GM12878 (cell line): ENCODE results near the gene APOO. TPM values are rescaled to one million over a fixed set of nuclear protein-coding genes. Genes with fewer than 3 reads are reported as not detected.

Source experiments
- ATAC-seq: fragments of 200-7000 bp; cut with Tn5 transposase; 3 replicates; pipeline ENCODE4 v1.9.1; 2020; ENCODE audit warnings: mild to moderate bottlenecking, moderate library complexity
- BruUV-seq: library from RNA; stranded (reverse); fragments of 400-500 nt; replicated peaks from 2 replicates; lab custom pipeline; 2021; lab: Mats Ljungman, UMichigan
- CTCF ChIA-PET: fragments of 300-600 bp; sonication (Branson Sonifier 250); formaldehyde crosslinking; extraction: SDS; loops from one replicate; lab custom pipeline; 2021; ENCODE audit warnings: inconsistent platforms; lab: Yijun Ruan, JAX
- POLR2A ChIA-PET: fragments of 350-600 bp; formaldehyde crosslinking; extraction: SDS; loops from one replicate; lab custom pipeline; 2021; ENCODE audit warnings: inconsistent platforms; lab: Charles Lee
- RAD21 ChIA-PET: fragments of 300-600 bp; sonication (Branson Sonifier 250); formaldehyde crosslinking; loops from one replicate; lab custom pipeline; 2023; ENCODE audit warnings: antibody characterized with exemption; ENCODE audit not compliant: unreplicated experiment; lab: Charles Lee
- SMC1A ChIA-PET: fragments of 300-600 bp; sonication (Branson Sonifier 250); formaldehyde crosslinking; loops from one replicate; lab custom pipeline; 2023; ENCODE audit not compliant: unreplicated experiment, uncharacterized antibody; lab: Charles Lee
- DNase-seq: peaks from one replicate; pipeline ENCODE4 v3.0.0-alpha.2; 2011; ENCODE audit warnings: low read depth, low spot score
- FAIRE-seq: peaks from 3 replicates; lab custom pipeline; 2011; peaks lifted over from hg19 to GRCh38; lab: Jason Lieb, UNC
- H2AFZ ChIP-seq: 2 replicates; pipeline ENCODE4 v1.6.0; 2011; ENCODE audit warnings: low read depth, low read length, control low read depth; ENCODE audit not compliant: control insufficient read depth
- H3K27ac ChIP-seq: 2 replicates; pipeline ENCODE4 v1.5.1; 2011; ENCODE audit warnings: control low read depth; ENCODE audit not compliant: control insufficient read depth, insufficient read depth
- H3K27me3 ChIP-seq, 2 experiments: replicated peaks in 1 of 2; 2 replicates each; pipeline versions ENCODE4 v1.6.0 to v1.6.1; 2011; ENCODE audit warnings: low read length in 1 of 2; ENCODE audit not compliant: control insufficient read depth in 2 of 2, insufficient read depth in 2 of 2
- H3K36me3 ChIP-seq, 2 experiments: 2 replicates each; pipeline ENCODE4 v1.5.1; 2011; ENCODE audit warnings: low read length in 1 of 2; ENCODE audit not compliant: control insufficient read depth in 2 of 2, insufficient read depth in 2 of 2
- H3K4me1 ChIP-seq: 2 replicates; pipeline ENCODE4 v1.6.1; 2011; ENCODE audit warnings: mild to moderate bottlenecking, low read length, moderate library complexity, mixed read lengths; ENCODE audit not compliant: control insufficient read depth, insufficient read depth
- H3K4me2 ChIP-seq: 2 replicates; pipeline ENCODE4 v1.6.0; 2011; ENCODE audit warnings: control low read depth; ENCODE audit not compliant: control insufficient read depth, insufficient read depth
- H3K4me3 ChIP-seq: fragments of 200-600 bp; sonication (generic); 2 replicates; pipeline ENCODE4 v1.5.1; 2016
- H3K79me2 ChIP-seq: 2 replicates; pipeline ENCODE4 v1.6.0; 2011; ENCODE audit warnings: low read length; ENCODE audit not compliant: control insufficient read depth, insufficient read depth
- H3K9ac ChIP-seq: 2 replicates; pipeline ENCODE4 v1.8.0; 2011; ENCODE audit warnings: low read length, control low read depth, mixed read lengths; ENCODE audit not compliant: control insufficient read depth, insufficient read depth
- H3K9me3 ChIP-seq: replicated peaks from 3 replicates; pipeline ENCODE4 v1.5.1; 2011; ENCODE audit warnings: mild to moderate bottlenecking, low read length; ENCODE audit not compliant: control insufficient read depth, insufficient read depth
- H4K20me1 ChIP-seq: 2 replicates; pipeline ENCODE4 v1.6.0; 2011; ENCODE audit not compliant: control insufficient read depth, insufficient read depth
- BRCA1 ChIP-seq: IDR thresholded peaks from 2 replicates; pipeline ENCODE4 v1.6.1; 2011; ENCODE audit warnings: low read depth, low read length, improper control_type of control experiment
- CHD2 ChIP-seq: IDR thresholded peaks from 2 replicates; pipeline ENCODE4 v1.6.1; 2011; ENCODE audit warnings: low read depth, low read length, improper control_type of control experiment, borderline replicate concordance
- CHD4 ChIP-seq: fragments of 200-600 bp; sonication (generic); IDR thresholded peaks from 2 replicates; pipeline ENCODE4 v1.6.1; 2016; ENCODE audit warnings: mild to moderate bottlenecking
- PML ChIP-seq: IDR thresholded peaks from 2 replicates; pipeline ENCODE4 v1.6.1; 2012; ENCODE audit warnings: low read length, inconsistent platforms
- POLR2AphosphoS5 ChIP-seq: IDR thresholded peaks from 2 replicates; pipeline ENCODE4 v1.6.1; 2011; ENCODE audit warnings: mild to moderate bottlenecking, low read length, inconsistent platforms
- ZNF207 ChIP-seq: fragments of 450-650 bp; IDR thresholded peaks from 2 replicates; pipeline ENCODE4 v1.6.1; 2014; ENCODE audit warnings: antibody characterized with exemption, mild to moderate bottlenecking, borderline replicate concordance
- WGBS: methylation state at CpG from one replicate; pipeline ENCODE4 v1.1.6; 2016; ENCODE audit warnings: low lambda C conversion rate; ENCODE audit not compliant: insufficient replicate concordance, insufficient coverage; ENCODE audit errors: missing lambda C conversion rate; 5-methylcytosine and 5-hydroxymethylcytosine counted together
- in situ Hi-C: fragments of 300-500 bp; cut with MboI; formaldehyde crosslinking; loops from 9 replicates; pipeline ENCODE4 v1.14.3; 2018; ENCODE audit warnings: mixed read lengths
- intact Hi-C: fragments of 100-400 bp; cut with micrococcal nuclease; formaldehyde crosslinking; loops from one replicate; pipeline ENCODE4 v1.14.2; 2022; ENCODE audit not compliant: unreplicated experiment
- polyA plus RNA-seq, 11 experiments: library from polyadenylated mRNA; depleted of rRNA in 4 of 11; unstranded in 6 of 11; stranded (reverse) in 5 of 11; fragments of >200 nt; fragmentation: Nextera tagmentation in 4 of 11; fragmentation: Illumina TruSeq in 1 of 11; extraction: Ambion mirVana in 4 of 11; extraction: Trizol in 1 of 11; gene quantifications; 1 replicate in 1 of 11; 2 replicates in 10 of 11; pipeline versions ENCODE4 v1.2.1 to v1.2.3, GENCODE V29; 2011 to 2016; ENCODE audit warnings: inconsistent platforms in 2 of 11, missing spikeins in 2 of 11, low read depth in 1 of 11
- total RNA-seq, 4 experiments: library from RNA; depleted of rRNA in 3 of 4; stranded (reverse); fragments of >200 nt in 3 of 4; fragmentation: Illumina TruSeq in 1 of 4; extraction: Trizol in 1 of 4; gene quantifications; 2 replicates each; pipeline versions ENCODE4 v1.2.1 to v1.2.3, GENCODE V29; 2013 to 2021
- TF ChIP-seq, protein P1 (sequence below): fragments of 450-650 bp; IDR thresholded peaks from 2 replicates; pipeline ENCODE4 v1.6.1; 2016; ENCODE audit warnings: mild to moderate bottlenecking, moderate library complexity, borderline replicate concordance

APOO gene
- total and polyA plus RNA-seq, 10 of the 15 experiments (the other 5 are each of a cell fraction or from before 2014, with no cell fraction given) = 20.7 to 68.7 (median 35.5) TPM

- in situ Hi-C loops = no loop called here
- POLR2A ChIA-PET = no interaction called here
These were observed 112.5 kb downstream of the APOO start for GRCh38 chrX:23795221-23795620.

More at GRCh38 chrX:23795221-23795620, 112.5 kb downstream of the APOO start:
- H3K9me3 ChIP-seq = no peaks in the 10 kb centered on the region
- BruUV-seq = no TSS peak
- intact Hi-C loops = no loop called here
- H3K27me3 ChIP-seq = no peaks in the 10 kb centered on the region
- TF ChIP-seq PML (no peak), POLR2AphosphoS5 (no peak), CHD4 (no peak), BRCA1 (no peak), CHD2 (no peak), ZNF207 (no peak)
- TF ChIP-seq, protein P1, sequence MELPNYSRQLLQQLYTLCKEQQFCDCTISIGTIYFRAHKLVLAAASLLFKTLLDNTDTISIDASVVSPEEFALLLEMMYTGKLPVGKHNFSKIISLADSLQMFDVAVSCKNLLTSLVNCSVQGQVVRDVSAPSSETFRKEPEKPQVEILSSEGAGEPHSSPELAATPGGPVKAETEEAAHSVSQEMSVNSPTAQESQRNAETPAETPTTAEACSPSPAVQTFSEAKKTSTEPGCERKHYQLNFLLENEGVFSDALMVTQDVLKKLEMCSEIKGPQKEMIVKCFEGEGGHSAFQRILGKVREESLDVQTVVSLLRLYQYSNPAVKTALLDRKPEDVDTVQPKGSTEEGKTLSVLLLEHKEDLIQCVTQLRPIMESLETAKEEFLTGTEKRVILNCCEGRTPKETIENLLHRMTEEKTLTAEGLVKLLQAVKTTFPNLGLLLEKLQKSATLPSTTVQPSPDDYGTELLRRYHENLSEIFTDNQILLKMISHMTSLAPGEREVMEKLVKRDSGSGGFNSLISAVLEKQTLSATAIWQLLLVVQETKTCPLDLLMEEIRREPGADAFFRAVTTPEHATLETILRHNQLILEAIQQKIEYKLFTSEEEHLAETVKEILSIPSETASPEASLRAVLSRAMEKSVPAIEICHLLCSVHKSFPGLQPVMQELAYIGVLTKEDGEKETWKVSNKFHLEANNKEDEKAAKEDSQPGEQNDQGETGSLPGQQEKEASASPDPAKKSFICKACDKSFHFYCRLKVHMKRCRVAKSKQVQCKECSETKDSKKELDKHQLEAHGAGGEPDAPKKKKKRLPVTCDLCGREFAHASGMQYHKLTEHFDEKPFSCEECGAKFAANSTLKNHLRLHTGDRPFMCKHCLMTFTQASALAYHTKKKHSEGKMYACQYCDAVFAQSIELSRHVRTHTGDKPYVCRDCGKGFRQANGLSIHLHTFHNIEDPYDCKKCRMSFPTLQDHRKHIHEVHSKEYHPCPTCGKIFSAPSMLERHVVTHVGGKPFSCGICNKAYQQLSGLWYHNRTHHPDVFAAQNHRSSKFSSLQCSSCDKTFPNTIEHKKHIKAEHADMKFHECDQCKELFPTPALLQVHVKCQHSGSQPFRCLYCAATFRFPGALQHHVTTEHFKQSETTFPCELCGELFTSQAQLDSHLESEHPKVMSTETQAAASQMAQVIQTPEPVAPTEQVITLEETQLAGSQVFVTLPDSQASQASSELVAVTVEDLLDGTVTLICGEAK = no peak
- TF ChIP-seq, all 136 proteins: peak for 0
- SMC1A ChIA-PET = no interaction called here
- Histone ChIP-seq H3K4me2 (no peak overlapping the region), H3K9ac (no peak overlapping the region), H3K36me3 (no peaks in the 10 kb centered on the region), H4K20me1 (no peaks in the 10 kb centered on the region), H2AFZ (no peak overlapping the region), H3K4me3 (no peak overlapping the region), H3K27ac (no peak overlapping the region), H3K79me2 (no peaks in the 10 kb centered on the region), H3K4me1 (no peaks in the 10 kb centered on the region)
- RAD21 ChIA-PET = no interaction called here
- no peak for ATAC-seq
- 49% methylated on average over 8 of the region's 8 CpGs for WGBS
- CTCF ChIA-PET = no interaction called here
- FAIRE-seq = no peak
- DNase-seq = no peak
